GM12878 (cell line): ENCODE results near the gene TM4SF1. TPM values are rescaled to one million over a fixed set of nuclear protein-coding genes. Genes with fewer than 3 reads are reported as not detected.

Experiments
- ATAC-seq: fragments of 200-7000 bp; cut with Tn5 transposase; 3 replicates; pipeline ENCODE4 v1.9.1; 2020; ENCODE audit warnings: mild to moderate bottlenecking, moderate library complexity
- BruUV-seq: library from RNA; stranded (reverse); fragments of 400-500 nt; replicated peaks from 2 replicates; lab custom pipeline; 2021; lab: Mats Ljungman, UMichigan
- CTCF ChIA-PET: fragments of 300-600 bp; sonication (Branson Sonifier 250); formaldehyde crosslinking; extraction: SDS; loops from one replicate; lab custom pipeline; 2021; ENCODE audit warnings: inconsistent platforms; lab: Yijun Ruan, JAX
- POLR2A ChIA-PET: fragments of 350-600 bp; formaldehyde crosslinking; extraction: SDS; loops from one replicate; lab custom pipeline; 2021; ENCODE audit warnings: inconsistent platforms; lab: Charles Lee
- RAD21 ChIA-PET: fragments of 300-600 bp; sonication (Branson Sonifier 250); formaldehyde crosslinking; loops from one replicate; lab custom pipeline; 2023; ENCODE audit warnings: antibody characterized with exemption; ENCODE audit not compliant: unreplicated experiment; lab: Charles Lee
- SMC1A ChIA-PET: fragments of 300-600 bp; sonication (Branson Sonifier 250); formaldehyde crosslinking; loops from one replicate; lab custom pipeline; 2023; ENCODE audit not compliant: unreplicated experiment, uncharacterized antibody; lab: Charles Lee
- DNase-seq: peaks from one replicate; pipeline ENCODE4 v3.0.0-alpha.2; 2011; ENCODE audit warnings: low read depth, low spot score
- FAIRE-seq: peaks from 3 replicates; lab custom pipeline; 2011; peaks lifted over from hg19 to GRCh38; lab: Jason Lieb, UNC
- H2AFZ ChIP-seq: 2 replicates; pipeline ENCODE4 v1.6.0; 2011; ENCODE audit warnings: low read depth, low read length, control low read depth; ENCODE audit not compliant: control insufficient read depth
- H3K27ac ChIP-seq: 2 replicates; pipeline ENCODE4 v1.5.1; 2011; ENCODE audit warnings: control low read depth; ENCODE audit not compliant: control insufficient read depth, insufficient read depth
- H3K27me3 ChIP-seq, 2 experiments: replicated peaks in 1 of 2; 2 replicates each; pipeline versions ENCODE4 v1.6.0 to v1.6.1; 2011; ENCODE audit warnings: low read length in 1 of 2; ENCODE audit not compliant: control insufficient read depth in 2 of 2, insufficient read depth in 2 of 2
- H3K36me3 ChIP-seq, 2 experiments: 2 replicates each; pipeline ENCODE4 v1.5.1; 2011; ENCODE audit warnings: low read length in 1 of 2; ENCODE audit not compliant: control insufficient read depth in 2 of 2, insufficient read depth in 2 of 2
- H3K4me1 ChIP-seq: 2 replicates; pipeline ENCODE4 v1.6.1; 2011; ENCODE audit warnings: mild to moderate bottlenecking, low read length, moderate library complexity, mixed read lengths; ENCODE audit not compliant: control insufficient read depth, insufficient read depth
- H3K4me2 ChIP-seq: 2 replicates; pipeline ENCODE4 v1.6.0; 2011; ENCODE audit warnings: control low read depth; ENCODE audit not compliant: control insufficient read depth, insufficient read depth
- H3K4me3 ChIP-seq: fragments of 200-600 bp; sonication (generic); 2 replicates; pipeline ENCODE4 v1.5.1; 2016
- H3K79me2 ChIP-seq: 2 replicates; pipeline ENCODE4 v1.6.0; 2011; ENCODE audit warnings: low read length; ENCODE audit not compliant: control insufficient read depth, insufficient read depth
- H3K9ac ChIP-seq: 2 replicates; pipeline ENCODE4 v1.8.0; 2011; ENCODE audit warnings: low read length, control low read depth, mixed read lengths; ENCODE audit not compliant: control insufficient read depth, insufficient read depth
- H3K9me3 ChIP-seq: replicated peaks from 3 replicates; pipeline ENCODE4 v1.5.1; 2011; ENCODE audit warnings: mild to moderate bottlenecking, low read length; ENCODE audit not compliant: control insufficient read depth, insufficient read depth
- H4K20me1 ChIP-seq: 2 replicates; pipeline ENCODE4 v1.6.0; 2011; ENCODE audit not compliant: control insufficient read depth, insufficient read depth
- BCL11A ChIP-seq: IDR thresholded peaks from 2 replicates; pipeline ENCODE4 v1.6.1; 2011; ENCODE audit warnings: low read depth, low read length
- CBX3 ChIP-seq: fragments of 200-600 bp; sonication (generic); IDR thresholded peaks from 2 replicates; pipeline ENCODE4 v1.6.1; 2016; ENCODE audit warnings: low read depth, borderline replicate concordance
- GABPA ChIP-seq: IDR thresholded peaks from 2 replicates; pipeline ENCODE4 v1.6.1; 2014; ENCODE audit warnings: antibody characterized with exemption, low read depth, mild to moderate bottlenecking, inconsistent platforms
- HDAC6 ChIP-seq: fragments of 200-600 bp; sonication (generic); IDR thresholded peaks from one replicate; pipeline ENCODE4 v1.8.0; 2017; ENCODE audit warnings: antibody characterized with exemption; ENCODE audit not compliant: unreplicated experiment
- HDGF ChIP-seq: fragments of 450-650 bp; IDR thresholded peaks from 2 replicates; pipeline ENCODE4 v1.6.1; 2016; ENCODE audit warnings: antibody characterized with exemption
- IRF5 ChIP-seq: fragments of 450-650 bp; IDR thresholded peaks from 2 replicates; pipeline ENCODE4 v1.6.1; 2017; ENCODE audit warnings: borderline replicate concordance
- MEF2B ChIP-seq: fragments of 450-650 bp; IDR thresholded peaks from 2 replicates; pipeline ENCODE4 v1.6.1; 2018; ENCODE audit warnings: mild to moderate bottlenecking, moderate library complexity; ENCODE audit not compliant: partially characterized antibody, poor library complexity, severe bottlenecking
- MLLT1 ChIP-seq: fragments of 450-650 bp; IDR thresholded peaks from 2 replicates; pipeline ENCODE4 v1.6.1; 2016; ENCODE audit warnings: mild to moderate bottlenecking
- NKRF ChIP-seq: fragments of 450-650 bp; conservative IDR thresholded peaks from 2 replicates; pipeline ENCODE4 v1.6.1; 2017; ENCODE audit warnings: mild to moderate bottlenecking, moderate library complexity
- PAX8 ChIP-seq: fragments of 450-650 bp; IDR thresholded peaks from 2 replicates; pipeline ENCODE4 v1.6.1; 2017; ENCODE audit warnings: mild to moderate bottlenecking, moderate library complexity
- POLR2AphosphoS5 ChIP-seq: IDR thresholded peaks from 2 replicates; pipeline ENCODE4 v1.6.1; 2011; ENCODE audit warnings: mild to moderate bottlenecking, low read length, inconsistent platforms
- RAD51 ChIP-seq: fragments of 450-650 bp; IDR thresholded peaks from 2 replicates; pipeline ENCODE4 v1.6.1; 2016; ENCODE audit warnings: moderate library complexity, mild to moderate bottlenecking, inconsistent platforms
- RELB ChIP-seq: fragments of 450-650 bp; IDR thresholded peaks from 2 replicates; pipeline ENCODE4 v1.6.1; 2017; ENCODE audit warnings: low read depth, mild to moderate bottlenecking, moderate library complexity
- SP1 ChIP-seq: IDR thresholded peaks from one replicate; pipeline ENCODE4 v1.6.1; 2011; ENCODE audit warnings: low read depth, low read length
- TAF1 ChIP-seq: IDR thresholded peaks from 2 replicates; pipeline ENCODE4 v1.6.1; 2011; ENCODE audit warnings: mild to moderate bottlenecking, low read depth, low read length, borderline replicate concordance
- TCF12 ChIP-seq: IDR thresholded peaks from 2 replicates; pipeline ENCODE4 v1.6.1; 2011; ENCODE audit warnings: low read depth, mild to moderate bottlenecking, low read length
- ZBTB33 ChIP-seq: fragments of 450-650 bp; IDR thresholded peaks from 2 replicates; pipeline ENCODE4 v1.6.1; 2017; ENCODE audit warnings: mild to moderate bottlenecking
- WGBS: methylation state at CpG from one replicate; pipeline ENCODE4 v1.1.6; 2016; ENCODE audit warnings: low lambda C conversion rate; ENCODE audit not compliant: insufficient replicate concordance, insufficient coverage; ENCODE audit errors: missing lambda C conversion rate; 5-methylcytosine and 5-hydroxymethylcytosine counted together
- in situ Hi-C: fragments of 300-500 bp; cut with MboI; formaldehyde crosslinking; loops from 9 replicates; pipeline ENCODE4 v1.14.3; 2018; ENCODE audit warnings: mixed read lengths
- intact Hi-C: fragments of 100-400 bp; cut with micrococcal nuclease; formaldehyde crosslinking; loops from one replicate; pipeline ENCODE4 v1.14.2; 2022; ENCODE audit not compliant: unreplicated experiment
- polyA plus RNA-seq, 11 experiments: library from polyadenylated mRNA; depleted of rRNA in 4 of 11; unstranded in 6 of 11; stranded (reverse) in 5 of 11; fragments of >200 nt; fragmentation: Nextera tagmentation in 4 of 11; fragmentation: Illumina TruSeq in 1 of 11; extraction: Ambion mirVana in 4 of 11; extraction: Trizol in 1 of 11; gene quantifications; 1 replicate in 1 of 11; 2 replicates in 10 of 11; pipeline versions ENCODE4 v1.2.1 to v1.2.3, GENCODE V29; 2011 to 2016; ENCODE audit warnings: inconsistent platforms in 2 of 11, missing spikeins in 2 of 11, low read depth in 1 of 11
- total RNA-seq, 4 experiments: library from RNA; depleted of rRNA in 3 of 4; stranded (reverse); fragments of >200 nt in 3 of 4; fragmentation: Illumina TruSeq in 1 of 4; extraction: Trizol in 1 of 4; gene quantifications; 2 replicates each; pipeline versions ENCODE4 v1.2.1 to v1.2.3, GENCODE V29; 2013 to 2021

The TM4SF1 gene
- total and polyA plus RNA-seq, 10 of the 15 experiments (the other 5 are each of a cell fraction or from before 2014, with no cell fraction given) = 0.05 to 1.2 TPM; not detected in 8

GRCh38 chr3:149402481-149402880 lies 25.0 kb upstream of the TM4SF1 start:
- Histone ChIP-seq H2AFZ (no peak overlapping the region), H3K79me2 (no peaks in the 10 kb centered on the region), H3K27me3 (no peaks in the 10 kb centered on the region), H3K4me3 (no peak overlapping the region), H4K20me1 (no peaks in the 10 kb centered on the region), H3K27ac (no peak overlapping the region), H3K9ac (no peak overlapping the region), H3K36me3 (no peaks in the 10 kb centered on the region), H3K9me3 (no peaks in the 10 kb centered on the region), H3K4me1 (no peaks in the 10 kb centered on the region), H3K4me2 (no peak overlapping the region)
- in situ Hi-C loops (no loop called here), intact Hi-C loops (no loop called here)
- BruUV-seq = no TSS peak
- ChIA-PET SMC1A (interaction anchor here (0.6 to 1.1 kb wide), 2 partner anchors 71 to 447 kb away, joined by 3 read pairs; partner anchors contain the start of gene TM4SF4), CTCF (interaction anchor here (0.6 to 2.4 kb wide), 4 partner anchors 8 to 369 kb away, joined by 4 to 6 read pairs (median 4); no protein-coding TSS in a partner anchor), RAD21 (interaction anchor here (1.3 kb wide), 1 partner anchor 83 kb away, joined by 3 read pairs; no protein-coding TSS in a partner anchor), POLR2A (interaction anchor here (0.6 kb wide), 1 partner anchor 71 kb away, joined by 3 read pairs; no protein-coding TSS in a partner anchor)
- FAIRE-seq (no peak), ATAC-seq (no peak), DNase-seq (no peak)
- WGBS = 41% methylated on average over 3 of the region's 3 CpGs
- TF ChIP-seq MEF2B = no peak
- no peak for TF ChIP-seq NKRF
- no peak for TF ChIP-seq PAX8
- TF ChIP-seq MLLT1 = no peak
- no peak for TF ChIP-seq TCF12
- no peak for TF ChIP-seq IRF5
- TF ChIP-seq HDAC6 = no peak
- TF ChIP-seq BCL11A = no peak
- TF ChIP-seq RAD51 = no peak
- TF ChIP-seq TAF1 = no peak
- no peak for TF ChIP-seq RELB
- no peak for TF ChIP-seq CBX3
- TF ChIP-seq GABPA = no peak
- no peak for TF ChIP-seq POLR2AphosphoS5
- TF ChIP-seq ZBTB33 = no peak
- no peak for TF ChIP-seq HDGF
- TF ChIP-seq SP1 = no peak
